ENCODE measurements around the gene GINM1.
A peak's percentile ranks its signal among the peaks of the same experiment; 100 is the strongest.

GINM1 gene

DNA sequence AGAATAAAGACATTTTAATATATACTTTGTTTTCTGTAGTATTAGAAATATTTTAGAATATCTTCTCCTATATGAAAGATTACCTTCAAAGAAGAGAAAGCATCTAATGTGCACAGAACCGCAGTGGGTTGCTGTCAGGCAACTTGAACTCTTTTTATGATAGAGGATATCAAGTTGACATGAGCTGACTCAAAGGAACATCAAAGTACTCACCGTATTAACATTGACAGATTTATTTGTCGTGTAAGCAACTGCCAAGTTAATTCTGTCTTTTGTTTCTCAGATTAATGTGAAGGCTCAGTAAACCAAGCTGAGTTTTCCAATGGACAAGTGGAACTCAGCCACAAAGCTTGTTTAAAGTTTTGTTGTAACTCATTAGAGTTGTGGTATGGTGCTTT lies 2.2 kb upstream of the GINM1 start:
- Histone ChIP-seq H3K9me2 (replicated peaks; ENCODE audit: insufficient read depth, low read length) (no peaks in the 10 kb centered on the region), H3K27ac (ENCODE audit: low read depth, low read length) (no peak overlapping the region)

GRCh38 chr6:149566410-149567193 lies 427 bp downstream of the GINM1 start:
- peaks cover 17% of the 10 kb centered on the region for H3F3A ChIP-seq (ENCODE audit: insufficient read depth)
- no peaks in the 10 kb centered on the region for H3K9me2 ChIP-seq (replicated peaks; ENCODE audit: insufficient read depth, low read length)
- no peak for TF ChIP-seq CTCF (IDR thresholded peaks at IDR 0.05; ENCODE audit: insufficient read depth, low read length, poor library complexity, severe bottlenecking)
- no peaks in the 10 kb centered on the region for H3K9me3 ChIP-seq (ENCODE audit: insufficient read depth, low read length)
- H3K4me2 ChIP-seq (ENCODE audit: low read depth, low read length, poor library complexity, severe bottlenecking), result peak overlapping the region; percentile 83
- peak overlapping the region; percentile 99 for H3K4me3 ChIP-seq (ENCODE audit: insufficient read depth, low read length, poor library complexity, severe bottlenecking)
- H3K27me3 ChIP-seq (ENCODE audit: low read length), result no peaks in the 10 kb centered on the region
- H3K9ac ChIP-seq (ENCODE audit: low read length), result peak overlapping the region; percentile 90
- peak overlapping the region; percentile 67 for H3K27ac ChIP-seq (ENCODE audit: low read depth, low read length)
- H4K20me1 ChIP-seq (ENCODE audit: low read depth, low read length), result no peaks in the 10 kb centered on the region
- H3K36me3 ChIP-seq (ENCODE audit: low read length), result no peaks in the 10 kb centered on the region
- peaks cover 33% of the 10 kb centered on the region for H3K79me2 ChIP-seq (ENCODE audit: insufficient read depth, low read length)
- peak overlapping the region; percentile 98 for H2AFZ ChIP-seq (ENCODE audit: low read depth, low read length, severe bottlenecking)

More for the DNA sequence above, 2.2 kb upstream of the GINM1 start:
- Histone ChIP-seq H4K20me1 (ENCODE audit: low read depth, low read length) (no peaks in the 10 kb centered on the region), H3K9ac (ENCODE audit: low read length) (no peak overlapping the region), H3F3A (ENCODE audit: insufficient read depth) (peaks cover 17% of the 10 kb centered on the region), H3K79me2 (ENCODE audit: insufficient read depth, low read length) (peaks cover 22% of the 10 kb centered on the region), H3K9me3 (ENCODE audit: insufficient read depth, low read length) (no peaks in the 10 kb centered on the region), H3K27me3 (ENCODE audit: low read length) (no peaks in the 10 kb centered on the region), H3K4me2 (ENCODE audit: low read depth, low read length, poor library complexity, severe bottlenecking) (no peak overlapping the region), H2AFZ (ENCODE audit: low read depth, low read length, severe bottlenecking) (peak overlapping the region; percentile 97), H3K4me3 (ENCODE audit: insufficient read depth, low read length, poor library complexity, severe bottlenecking) (no peak overlapping the region), H3K36me3 (ENCODE audit: low read length) (no peaks in the 10 kb centered on the region)
- TF ChIP-seq EZH2phosphoT487 (conservative IDR thresholded peaks at IDR 0.05; ENCODE audit: low read length) (no peak), CTCF (IDR thresholded peaks at IDR 0.05; ENCODE audit: insufficient read depth, low read length, poor library complexity, severe bottlenecking) (no peak)

DNA sequence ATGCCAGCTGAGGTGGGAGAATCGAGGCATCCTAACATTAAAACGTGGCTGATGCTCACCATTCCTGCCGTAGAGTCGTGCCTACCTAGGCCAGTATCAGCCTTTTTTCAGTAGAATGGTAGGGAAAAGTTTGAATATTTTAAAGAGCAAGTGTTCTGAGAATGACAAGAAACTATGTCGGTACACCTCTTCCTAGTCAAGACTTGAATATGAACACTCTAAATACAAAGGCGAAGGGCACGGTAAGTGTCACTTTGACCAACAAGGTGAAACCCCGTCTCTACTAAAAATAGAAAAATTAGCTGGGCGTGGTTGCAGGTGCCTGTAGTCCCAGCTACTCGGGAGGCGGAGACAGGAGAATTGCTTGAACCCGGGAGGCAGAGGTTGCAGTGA lies 1.0 kb downstream of the GINM1 start:
- Histone ChIP-seq H3K9ac (ENCODE audit: low read length) (peak overlapping the region; percentile 90), H3K27ac (ENCODE audit: low read depth, low read length) (peak overlapping the region; percentile 67), H3K4me3 (ENCODE audit: insufficient read depth, low read length, poor library complexity, severe bottlenecking) (peak overlapping the region; percentile 99), H2AFZ (ENCODE audit: low read depth, low read length, severe bottlenecking) (peak overlapping the region; percentile 98), H3K36me3 (ENCODE audit: low read length) (no peaks in the 10 kb centered on the region), H3K9me2 (replicated peaks; ENCODE audit: insufficient read depth, low read length) (no peaks in the 10 kb centered on the region), H3K4me2 (ENCODE audit: low read depth, low read length, poor library complexity, severe bottlenecking) (peak overlapping the region; percentile 83), H3K79me2 (ENCODE audit: insufficient read depth, low read length) (peaks cover 33% of the 10 kb centered on the region), H4K20me1 (ENCODE audit: low read depth, low read length) (no peaks in the 10 kb centered on the region), H3K9me3 (ENCODE audit: insufficient read depth, low read length) (no peaks in the 10 kb centered on the region), H3K27me3 (ENCODE audit: low read length) (no peaks in the 10 kb centered on the region), H3F3A (ENCODE audit: insufficient read depth) (peaks cover 17% of the 10 kb centered on the region)
- TF ChIP-seq CTCF (IDR thresholded peaks at IDR 0.05; ENCODE audit: insufficient read depth, low read length, poor library complexity, severe bottlenecking) (no peak), EZH2phosphoT487 (conservative IDR thresholded peaks at IDR 0.05; ENCODE audit: low read length) (no peak)

All from SU-DHL-6 (cell line).